GM12878 (cell line): ENCODE measurements around the gene BRIX1. TPM values are rescaled to one million over a fixed set of nuclear protein-coding genes. Genes with fewer than 3 reads are reported as not detected.
A peak's percentile ranks its signal among the peaks of the same experiment; 100 is the strongest.

ENCODE experiments used
- ATF7 ChIP-seq: fragments of 450-650 bp; IDR thresholded peaks from 2 replicates; pipeline ENCODE4 v1.6.1; 2016; ENCODE audit warnings: low read depth, mild to moderate bottlenecking
- BCLAF1 ChIP-seq: fragments of 450-650 bp; IDR thresholded peaks from 2 replicates; pipeline ENCODE4 v1.6.1; 2017; ENCODE audit warnings: antibody characterized with exemption, mild to moderate bottlenecking, moderate library complexity
- BHLHE40 ChIP-seq, 2 experiments: fragments of 450-650 bp in 1 of 2; IDR thresholded peaks; 2 replicates each; pipeline ENCODE4 v1.6.1; 2011 to 2017; ENCODE audit warnings: low read depth in 2 of 2, borderline replicate concordance in 1 of 2, improper control_type of control experiment in 1 of 2, low read length in 1 of 2, mild to moderate bottlenecking in 1 of 2
- CBFB ChIP-seq: IDR thresholded peaks from 2 replicates; pipeline ENCODE4 v1.6.1; 2016; ENCODE audit warnings: antibody characterized with exemption, low read depth
- CBX5 ChIP-seq: sonication (generic); IDR thresholded peaks from 2 replicates; pipeline ENCODE4 v1.6.1; 2016; ENCODE audit warnings: low read depth, moderate library complexity, mild to moderate bottlenecking, inconsistent platforms
- ETV6 ChIP-seq, 2 experiments: fragments of 450-650 bp in 1 of 2; IDR thresholded peaks in 1 of 2; conservative IDR thresholded peaks in 1 of 2; 2 replicates each; pipeline ENCODE4 v1.6.1; 2014; ENCODE audit warnings: antibody characterized with exemption in 1 of 2, borderline replicate concordance in 1 of 2, low read depth in 1 of 2, mild to moderate bottlenecking in 1 of 2, moderate library complexity in 1 of 2
- FOXK2 ChIP-seq: fragments of 450-650 bp; IDR thresholded peaks from 2 replicates; pipeline ENCODE4 v1.6.1; 2017; ENCODE audit warnings: mild to moderate bottlenecking, moderate library complexity
- HDGF ChIP-seq: fragments of 450-650 bp; IDR thresholded peaks from 2 replicates; pipeline ENCODE4 v1.6.1; 2016; ENCODE audit warnings: antibody characterized with exemption
- IKZF2 ChIP-seq, 2 experiments: fragments of 450-650 bp; IDR thresholded peaks; 2 replicates each; pipeline ENCODE4 v1.6.1; 2017; ENCODE audit warnings: mild to moderate bottlenecking in 2 of 2, moderate library complexity in 2 of 2
- MAX ChIP-seq: IDR thresholded peaks from 2 replicates; pipeline ENCODE4 v1.6.1; 2012; ENCODE audit warnings: low read depth, low read length, improper control_type of control experiment
- NFIC ChIP-seq: IDR thresholded peaks from 2 replicates; pipeline ENCODE4 v1.6.1; 2012; ENCODE audit warnings: low read depth, mild to moderate bottlenecking, inconsistent platforms, low read length, moderate library complexity
- NKRF ChIP-seq: fragments of 450-650 bp; conservative IDR thresholded peaks from 2 replicates; pipeline ENCODE4 v1.6.1; 2017; ENCODE audit warnings: mild to moderate bottlenecking, moderate library complexity
- NR2F1 ChIP-seq: fragments of 450-650 bp; conservative IDR thresholded peaks from 2 replicates; pipeline ENCODE4 v1.6.1; 2017; ENCODE audit warnings: mild to moderate bottlenecking
- PBX3 ChIP-seq: IDR thresholded peaks from 2 replicates; pipeline ENCODE4 v1.6.1; 2011; ENCODE audit warnings: mild to moderate bottlenecking, low read depth, low read length, moderate library complexity; ENCODE audit not compliant: insufficient replicate concordance
- REST ChIP-seq: IDR thresholded peaks from 2 replicates; pipeline ENCODE4 v1.6.1; 2012; ENCODE audit warnings: mild to moderate bottlenecking, low read depth, low read length
- RUNX3 ChIP-seq: IDR thresholded peaks from 2 replicates; pipeline ENCODE4 v1.6.1; 2012; ENCODE audit warnings: low read length, inconsistent platforms
- SKIL ChIP-seq: fragments of 450-650 bp; IDR thresholded peaks from 2 replicates; pipeline ENCODE4 v1.6.1; 2017; ENCODE audit warnings: mild to moderate bottlenecking, low read depth, inconsistent platforms; ENCODE audit not compliant: poor library complexity, severe bottlenecking
- TCF7 ChIP-seq: IDR thresholded peaks from 2 replicates; pipeline ENCODE4 v1.6.1; 2014; ENCODE audit warnings: antibody characterized with exemption, borderline replicate concordance
- ZNF24 ChIP-seq: fragments of 450-650 bp; IDR thresholded peaks from 2 replicates; pipeline ENCODE4 v1.6.1; 2017; ENCODE audit warnings: antibody characterized with exemption, mild to moderate bottlenecking
- polyA plus RNA-seq, 11 experiments: library from polyadenylated mRNA; depleted of rRNA in 4 of 11; unstranded in 6 of 11; stranded (reverse) in 5 of 11; fragments of >200 nt; fragmentation: Nextera tagmentation in 4 of 11; fragmentation: Illumina TruSeq in 1 of 11; extraction: Ambion mirVana in 4 of 11; extraction: Trizol in 1 of 11; gene quantifications; 1 replicate in 1 of 11; 2 replicates in 10 of 11; pipeline versions ENCODE4 v1.2.1 to v1.2.3, GENCODE V29; 2011 to 2016; ENCODE audit warnings: inconsistent platforms in 2 of 11, missing spikeins in 2 of 11, low read depth in 1 of 11
- total RNA-seq, 4 experiments: library from RNA; depleted of rRNA in 3 of 4; stranded (reverse); fragments of >200 nt in 3 of 4; fragmentation: Illumina TruSeq in 1 of 4; extraction: Trizol in 1 of 4; gene quantifications; 2 replicates each; pipeline versions ENCODE4 v1.2.1 to v1.2.3, GENCODE V29; 2013 to 2021

The BRIX1 gene
- total and polyA plus RNA-seq, 10 of the 15 experiments (the other 5 are each of a cell fraction or from before 2014, with no cell fraction given), result 48.3 to 119 (median 78.9) TPM

GRCh38 chr5:34959323-34959722, 43.8 kb downstream of the BRIX1 start (continued):
- TF ChIP-seq NKRF, result no peak
- TF ChIP-seq ETV6 (conservative IDR thresholded peaks at IDR 0.05 in 1 of 2, IDR thresholded peaks at IDR 0.05 in 1 of 2; ENCODE audit: borderline replicate concordance in 1 of 2, low read depth in 1 of 2), result no peak
- no peak for TF ChIP-seq TCF7
- peak; percentile 81 for TF ChIP-seq NR2F1
- peak; percentile 48; the same call in 1 of the 2 replicates for TF ChIP-seq NFIC
- TF ChIP-seq PBX3, result no peak
- TF ChIP-seq MAX, result no peak
- no peak for TF ChIP-seq ZNF24
- no peak for TF ChIP-seq REST
- TF ChIP-seq BHLHE40 (IDR thresholded peaks at IDR 0.05; ENCODE audit: borderline replicate concordance in 1 of 2, low read depth in 2 of 2, low read length in 1 of 2), result peak; percentile 90 to 93
- no peak for TF ChIP-seq HDGF
- TF ChIP-seq ATF7, result peak; percentile 38; the same call in 1 of the 2 replicates
- TF ChIP-seq IKZF2 (IDR thresholded peaks at IDR 0.05), result peak; percentile 72 to 74
- no peak for TF ChIP-seq FOXK2
- peak; percentile 94 for TF ChIP-seq RUNX3
- TF ChIP-seq CBX5, result no peak
- peak; percentile 26 for TF ChIP-seq SKIL
- 0 out of 2 replicates have a peak, but pooled peaks have one; percentile 40 for TF ChIP-seq CBFB
- no peak for TF ChIP-seq BCLAF1
